Caco-2 (cell line): ENCODE results near the gene MBTPS1. TPM values are rescaled to one million over a fixed set of nuclear protein-coding genes. Genes with fewer than 3 reads are reported as not detected.

Source experiments
- BruUV-seq: library from RNA; stranded (reverse); fragments of 400-500 nt; replicated peaks from 2 replicates; lab custom pipeline; 2021; lab: Mats Ljungman, UMichigan
- CTCF ChIA-PET: fragments of 300-600 bp; sonication (Branson Sonifier 250); formaldehyde crosslinking; loops from one replicate; lab custom pipeline; 2022; ENCODE audit warnings: antibody characterized with exemption; lab: Charles Lee
- POLR2A ChIA-PET: fragments of 300-600 bp; sonication (Branson Sonifier 250); formaldehyde crosslinking; loops from one replicate; lab custom pipeline; 2022; ENCODE audit warnings: antibody characterized with exemption; lab: Charles Lee
- DNase-seq, 2 experiments: peaks; one replicate each; pipeline versions ENCODE4 v3.0.0 to v3.0.0-alpha.2; 2020 to 2022
- H3K27me3 ChIP-seq: replicated peaks from 2 replicates; pipeline ENCODE4 v1.6.0; 2011; ENCODE audit warnings: low read length; ENCODE audit not compliant: control insufficient read depth, insufficient read depth
- H3K36me3 ChIP-seq: 2 replicates; pipeline ENCODE4 v1.5.1; 2011; ENCODE audit warnings: low read length; ENCODE audit not compliant: control insufficient read depth, insufficient read depth
- H3K4me1 ChIP-seq: fragments of 250-450 bp; sonication (Bioruptor Pico); 2 replicates; pipeline ENCODE4 v1.5.1; 2020; ENCODE audit warnings: mild to moderate bottlenecking
- H3K4me3 ChIP-seq: 2 replicates; pipeline ENCODE4 v1.5.1; 2011; ENCODE audit warnings: low read depth, mild to moderate bottlenecking, control low read depth, low read length
- H3K9me3 ChIP-seq: fragments of 250-450 bp; sonication (Bioruptor Pico); 2 replicates; pipeline ENCODE4 v1.5.1; 2020; ENCODE audit warnings: mild to moderate bottlenecking, moderate library complexity
- H3K27ac Mint-ChIP-seq: one replicate; pipeline ENCODE4 v1.8.0; 2022; ENCODE audit warnings: mixed read lengths; ENCODE audit not compliant: unreplicated experiment
- H3K27me3 Mint-ChIP-seq: one replicate; pipeline ENCODE4 v1.8.0; 2022; ENCODE audit warnings: mixed read lengths; ENCODE audit not compliant: insufficient read depth, unreplicated experiment
- H3K36me3 Mint-ChIP-seq: one replicate; pipeline ENCODE4 v1.8.0; 2022; ENCODE audit warnings: mild to moderate bottlenecking, mixed read lengths; ENCODE audit not compliant: insufficient read depth, unreplicated experiment
- H3K4me1 Mint-ChIP-seq: one replicate; pipeline ENCODE4 v1.8.0; 2022; ENCODE audit warnings: low read depth, mixed read lengths; ENCODE audit not compliant: unreplicated experiment
- H3K4me3 Mint-ChIP-seq: one replicate; pipeline ENCODE4 v1.8.0; 2022; ENCODE audit warnings: mild to moderate bottlenecking, moderate library complexity, mixed read lengths; ENCODE audit not compliant: unreplicated experiment
- H3K9me3 Mint-ChIP-seq: one replicate; pipeline ENCODE4 v1.8.0; 2022; ENCODE audit warnings: mixed read lengths; ENCODE audit not compliant: unreplicated experiment
- CTCF ChIP-seq, 2 experiments: fragments of 200-600 bp in 1 of 2; IDR thresholded peaks; 1 replicate in 1 of 2; 2 replicates in 1 of 2; pipeline versions ENCODE4 v1.5.1 to v1.8.0; 2011 to 2022; ENCODE audit warnings: antibody characterized with exemption in 1 of 2, control low read depth in 1 of 2, inconsistent platforms in 1 of 2, low read depth in 1 of 2, low read length in 1 of 2, mild to moderate bottlenecking in 1 of 2, moderate library complexity in 1 of 2; ENCODE audit not compliant: insufficient read depth in 1 of 2, severe bottlenecking in 1 of 2, unreplicated experiment in 1 of 2
- intact Hi-C: fragments of 100-400 bp; cut with micrococcal nuclease; formaldehyde crosslinking; loops from one replicate; pipeline ENCODE4 v1.10.0; 2022; ENCODE audit not compliant: unreplicated experiment
- total RNA-seq: library from RNA; stranded (reverse); gene quantifications from 2 replicates; pipeline ENCODE4 v1.2.3, GENCODE V29; 2022

The MBTPS1 gene
- total RNA-seq, 1 experiment from 2014 or later: 96.4 TPM

DNA sequence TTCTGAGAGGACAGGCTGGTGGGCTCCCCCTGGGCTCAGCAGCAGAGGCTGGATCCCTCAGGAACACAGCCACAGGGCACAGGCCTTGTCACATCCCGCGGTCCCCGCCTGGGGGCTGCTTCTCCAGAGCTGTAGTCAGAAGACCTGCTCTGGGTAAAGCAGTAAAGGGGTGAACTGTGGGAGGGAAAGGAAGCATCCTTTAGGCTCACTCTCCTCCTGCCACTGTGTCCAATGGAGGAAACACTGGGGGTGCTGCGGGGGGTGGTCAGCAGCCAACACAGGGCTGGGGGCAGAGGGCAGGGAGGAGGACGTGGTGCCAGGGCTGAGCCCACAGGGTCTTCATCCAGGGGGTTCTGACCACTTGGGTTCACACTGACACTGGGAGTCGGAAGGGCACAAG, 69.1 kb downstream of the MBTPS1 start:
- H3K36me3 ChIP-seq: peaks cover 4% of the 10 kb centered on the region
- DNase-seq: no peak
- no peaks in the 10 kb centered on the region for H3K9me3 ChIP-seq
- ChIA-PET POLR2A (no interaction called here), CTCF (interaction anchor here (1.7 kb wide), 2 partner anchors 91 to 94 kb away, joined by 8 to 10 read pairs; no protein-coding TSS in a partner anchor)
- peaks cover 25% of the 10 kb centered on the region for H3K4me1 ChIP-seq
- Mint-ChIP-seq H3K4me1 (peaks cover 17% of the 10 kb centered on the region), H3K36me3 (peaks cover 19% of the 10 kb centered on the region), H3K27ac (no peak overlapping the region), H3K27me3 (no peaks in the 10 kb centered on the region), H3K9me3 (no peaks in the 10 kb centered on the region), H3K4me3 (no peak overlapping the region)
- no peak for TF ChIP-seq CTCF (IDR thresholded peaks at IDR 0.05; ENCODE audit: insufficient read depth in 1 of 2, low read depth in 1 of 2, low read length in 1 of 2, severe bottlenecking in 1 of 2, unreplicated experiment in 1 of 2)
- H3K4me3 ChIP-seq: no peak overlapping the region
- H3K27me3 ChIP-seq: no peaks in the 10 kb centered on the region
- no TSS peak for BruUV-seq
- intact Hi-C loops: loop anchor here (1.0 to 5.0 kb wide), 5 partner anchors 18 to 220 kb away; partner anchors contain the start of gene NECAB2

DNA sequence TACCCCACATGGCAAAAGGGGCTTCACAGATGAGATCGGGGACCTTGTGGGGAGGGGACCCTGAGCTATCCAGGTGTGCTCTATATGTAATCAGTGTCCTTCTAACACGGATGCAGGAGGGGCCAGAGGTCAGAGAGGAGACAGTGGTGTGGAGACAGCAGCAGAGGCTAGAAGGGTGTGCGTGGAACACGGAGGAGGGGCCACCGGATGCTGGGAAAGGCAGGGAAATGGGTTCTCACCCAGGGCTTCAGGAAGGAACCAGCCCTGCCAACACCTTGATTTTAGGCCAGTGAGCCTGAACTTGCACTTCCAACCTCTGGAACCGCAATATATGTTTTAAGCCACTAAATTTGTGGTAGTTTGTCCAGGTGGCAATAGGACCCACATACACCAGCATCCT, 69.5 kb downstream of the MBTPS1 start:
- intact Hi-C loops: loop anchor here (5.0 kb wide), 1 partner anchor 220 kb away; no protein-coding TSS in a partner anchor
- Histone ChIP-seq H3K4me1 (peaks cover 30% of the 10 kb centered on the region), H3K36me3 (peaks cover 4% of the 10 kb centered on the region), H3K4me3 (no peak overlapping the region), H3K27me3 (no peaks in the 10 kb centered on the region), H3K9me3 (no peaks in the 10 kb centered on the region)
- no peak for DNase-seq
- POLR2A ChIA-PET: no interaction called here
- H3K27ac Mint-ChIP-seq: no peak overlapping the region
- CTCF ChIA-PET: interaction anchor here (1.7 kb wide), 1 partner anchor 93 kb away, joined by 10 read pairs; no protein-coding TSS in a partner anchor
- H3K4me1 Mint-ChIP-seq: peaks cover 17% of the 10 kb centered on the region
- peaks cover 15% of the 10 kb centered on the region for H3K36me3 Mint-ChIP-seq
- no peak for TF ChIP-seq CTCF (IDR thresholded peaks at IDR 0.05; ENCODE audit: insufficient read depth in 1 of 2, low read depth in 1 of 2, low read length in 1 of 2, severe bottlenecking in 1 of 2, unreplicated experiment in 1 of 2)
- no peaks in the 10 kb centered on the region for H3K9me3 Mint-ChIP-seq
- H3K4me3 Mint-ChIP-seq: no peak overlapping the region
- BruUV-seq: no TSS peak
- H3K27me3 Mint-ChIP-seq: no peaks in the 10 kb centered on the region

DNA sequence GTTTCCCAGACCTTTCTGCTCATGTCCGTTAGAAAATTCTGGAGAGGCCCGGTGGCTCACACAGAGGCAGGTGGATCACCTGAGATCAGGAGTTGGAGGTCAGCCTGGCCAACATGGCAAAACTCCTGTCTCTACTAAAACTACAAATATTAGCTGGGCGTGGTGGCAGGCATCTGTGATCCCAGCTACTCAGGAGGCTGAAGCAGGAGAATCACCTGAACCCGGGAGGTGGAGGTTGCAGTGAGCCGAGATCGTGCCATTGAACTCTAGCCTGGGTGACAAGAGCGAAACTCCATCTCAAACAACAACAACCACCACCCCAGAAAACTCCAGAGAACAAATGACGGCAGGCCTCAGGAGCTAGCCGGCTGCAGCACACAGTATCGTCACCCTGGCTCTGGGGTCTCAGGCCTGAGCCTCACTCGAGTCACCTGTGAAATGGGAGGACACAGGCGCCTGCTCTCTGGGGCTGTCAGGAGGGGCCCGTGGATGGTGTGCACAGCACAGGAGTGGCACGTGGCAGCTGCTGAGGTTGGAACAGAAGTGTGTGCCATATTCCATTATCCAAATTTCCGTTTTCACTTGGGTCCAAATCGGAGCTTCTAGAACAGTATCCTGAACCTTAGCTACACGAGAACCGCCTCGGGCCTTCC, 70.8 kb downstream of the MBTPS1 start:
- H3K27me3 Mint-ChIP-seq: no peaks in the 10 kb centered on the region
- H3K4me1 Mint-ChIP-seq: peaks cover 17% of the 10 kb centered on the region
- H3K36me3 Mint-ChIP-seq: peaks cover 14% of the 10 kb centered on the region
- CTCF ChIA-PET: interaction anchor here (0.7 kb wide), 1 partner anchor 37 kb away, joined by 7 read pairs; no protein-coding TSS in a partner anchor
- H3K4me1 ChIP-seq: peaks cover 30% of the 10 kb centered on the region
- no peak for TF ChIP-seq CTCF (IDR thresholded peaks at IDR 0.05; ENCODE audit: insufficient read depth in 1 of 2, low read depth in 1 of 2, low read length in 1 of 2, severe bottlenecking in 1 of 2, unreplicated experiment in 1 of 2)
- no peak for DNase-seq
- no peak overlapping the region for H3K4me3 Mint-ChIP-seq
- no TSS peak for BruUV-seq
- H3K9me3 ChIP-seq: no peaks in the 10 kb centered on the region
- H3K27me3 ChIP-seq: no peaks in the 10 kb centered on the region
- no peak overlapping the region for H3K27ac Mint-ChIP-seq
- no peak overlapping the region for H3K4me3 ChIP-seq
- POLR2A ChIA-PET: no interaction called here
- intact Hi-C loops: loop anchor here (5.0 kb wide), 1 partner anchor 219 kb away; no protein-coding TSS in a partner anchor
- H3K36me3 ChIP-seq: peaks cover 4% of the 10 kb centered on the region
- H3K9me3 Mint-ChIP-seq: no peaks in the 10 kb centered on the region
